HepG2 (cell line): ENCODE data around the gene NFIL3. TPM values are rescaled to one million over a fixed set of nuclear protein-coding genes. Genes with fewer than 3 reads are reported as not detected.

Experiments
- ARHGAP35 ChIP-seq: sonication (generic); formaldehyde crosslinking; IDR thresholded peaks from 2 replicates; pipeline ENCODE4 v1.9.0; 2022; ENCODE audit warnings: mild to moderate bottlenecking, inconsistent platforms, moderate library complexity, missing genetic modification reagents, borderline replicate concordance
- E2F5 ChIP-seq: sonication (generic); formaldehyde crosslinking; conservative IDR thresholded peaks from 2 replicates; pipeline ENCODE4 v1.4.0; 2020; ENCODE audit warnings: missing genetic modification reagents
- EZH2 ChIP-seq: conservative IDR thresholded peaks from 2 replicates; pipeline ENCODE4 v1.6.1; 2012; ENCODE audit warnings: mild to moderate bottlenecking, low read depth, low read length, moderate library complexity
- HMGXB3 ChIP-seq: sonication (generic); formaldehyde crosslinking; IDR thresholded peaks from 2 replicates; pipeline ENCODE4 v1.4.0; 2020; ENCODE audit warnings: missing genetic modification reagents, borderline replicate concordance
- IRF1 ChIP-seq: sonication (generic); formaldehyde crosslinking; IDR thresholded peaks from 2 replicates; pipeline ENCODE4 v1.4.0; 2020; ENCODE audit warnings: low read depth, mild to moderate bottlenecking, missing genetic modification reagents
- MXD4 ChIP-seq: IDR thresholded peaks from 2 replicates; pipeline ENCODE4 v1.6.1; 2016; ENCODE audit warnings: mild to moderate bottlenecking, missing biosample characterization, missing genetic modification reagents
- PRPF4 ChIP-seq: fragments of 200-400 bp; formaldehyde crosslinking; IDR thresholded peaks from 2 replicates; pipeline ENCODE4 v1.6.1; 2016; ENCODE audit warnings: low read length, low read depth; ENCODE audit not compliant: poor library complexity, severe bottlenecking
- RORA ChIP-seq: sonication (generic); formaldehyde crosslinking; IDR thresholded peaks from 2 replicates; pipeline ENCODE4 v1.5.0; 2020; ENCODE audit warnings: mild to moderate bottlenecking, missing genetic modification reagents, moderate library complexity
- SMC3 ChIP-seq: IDR thresholded peaks from 2 replicates; pipeline ENCODE4 v1.6.1; 2011; ENCODE audit warnings: low read length, improper control_type of control experiment
- ZFYVE20 ChIP-seq: sonication (generic); formaldehyde crosslinking; IDR thresholded peaks from 2 replicates; pipeline ENCODE4 v1.8.0; 2023; ENCODE audit warnings: low read depth, mild to moderate bottlenecking, moderate library complexity, missing genetic modification reagents, borderline replicate concordance
- ZKSCAN1 ChIP-seq: fragments of 150-350 bp; IDR thresholded peaks from 2 replicates; pipeline ENCODE4 v1.6.1; 2014; ENCODE audit warnings: low read length
- ZNF205 ChIP-seq: IDR thresholded peaks from 2 replicates; pipeline ENCODE4 v1.6.1; 2018; ENCODE audit warnings: missing biosample characterization, missing genetic modification reagents
- ZNF441 ChIP-seq: sonication (generic); formaldehyde crosslinking; IDR thresholded peaks from 2 replicates; pipeline ENCODE4 v1.7.0; 2021; ENCODE audit warnings: missing genetic modification reagents, borderline replicate concordance
- ZNF776 ChIP-seq: sonication (generic); formaldehyde crosslinking; IDR thresholded peaks from 2 replicates; pipeline ENCODE4 v1.4.0; 2020; ENCODE audit warnings: mild to moderate bottlenecking, missing genetic modification reagents
- polyA plus RNA-seq, 8 experiments: library from polyadenylated mRNA; depleted of rRNA in 3 of 8; stranded (reverse) in 7 of 8; unstranded in 1 of 8; fragments of >200 nt; fragmentation: Illumina TruSeq in 4 of 8; extraction: Trizol in 4 of 8; gene quantifications; 2 replicates each; pipeline versions ENCODE4 v1.2.1 to v1.2.3, GENCODE V29; 2011 to 2016; ENCODE audit warnings: low read depth in 4 of 8, missing spikeins in 1 of 8, mixed read lengths in 1 of 8; ENCODE audit not compliant: insufficient read depth in 1 of 8
- total RNA-seq, 5 experiments: library from RNA; depleted of rRNA; stranded (reverse); fragments of >200 nt; fragmentation: Illumina TruSeq; extraction: Trizol; gene quantifications; 2 replicates each; pipeline ENCODE4 v1.2.3, GENCODE V29; 2016; ENCODE audit warnings: low read depth in 1 of 5
- TF ChIP-seq, protein P1 (sequence below): sonication (generic); formaldehyde crosslinking; IDR thresholded peaks from 2 replicates; pipeline ENCODE4 v1.8.0; 2022; ENCODE audit warnings: mild to moderate bottlenecking, missing genetic modification reagents, borderline replicate concordance
- TF ChIP-seq, protein P2 (sequence below): IDR thresholded peaks from 2 replicates; pipeline ENCODE4 v1.6.1; 2012; ENCODE audit warnings: low read length, improper control_type of control experiment

Gene NFIL3
- total and polyA plus RNA-seq, 2 of the 13 experiments (the other 11 are each of a cell fraction or from before 2014, with no cell fraction given) = 46.6 to 54.2 TPM

GRCh38 chr9:91424403-91425176, 958 bp upstream of the NFIL3 start (continued):
- TF ChIP-seq PRPF4 (no peak), SMC3 (no peak; the same call in 1 of the 2 replicates), ZNF776 (CRISPR knock-in tag) (peak; percentile 60; the same call in 1 of the 2 replicates), IRF1 (CRISPR knock-in tag) (no peak), E2F5 (CRISPR knock-in tag) (no peak), ZNF441 (CRISPR knock-in tag) (no peak), ARHGAP35 (CRISPR knock-in tag) (no peak), RORA (CRISPR knock-in tag) (no peak), ZKSCAN1 (no peak), ZNF205 (CRISPR knock-in tag) (no peak), HMGXB3 (CRISPR knock-in tag) (no peak), MXD4 (CRISPR knock-in tag) (no peak), EZH2 (no peak), ZFYVE20 (no peak)
- TF ChIP-seq, protein P1, sequence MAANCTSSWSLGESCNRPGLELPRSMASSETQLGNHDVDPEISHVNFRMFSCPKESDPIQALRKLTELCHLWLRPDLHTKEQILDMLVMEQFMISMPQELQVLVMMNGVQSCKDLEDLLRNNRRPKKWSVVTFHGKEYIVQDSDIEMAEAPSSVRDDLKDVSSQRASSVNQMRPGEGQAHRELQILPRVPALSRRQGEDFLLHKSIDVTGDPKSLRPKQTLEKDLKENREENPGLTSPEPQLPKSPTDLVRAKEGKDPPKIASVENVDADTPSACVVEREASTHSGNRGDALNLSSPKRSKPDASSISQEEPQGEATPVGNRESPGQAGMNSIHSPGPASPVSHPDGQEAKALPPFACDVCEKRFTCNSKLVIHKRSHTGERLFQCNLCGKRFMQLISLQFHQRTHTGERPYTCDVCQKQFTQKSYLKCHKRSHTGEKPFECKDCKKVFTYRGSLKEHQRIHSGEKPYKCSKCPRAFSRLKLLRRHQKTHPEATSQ = no peak
- TF ChIP-seq, protein P2, sequence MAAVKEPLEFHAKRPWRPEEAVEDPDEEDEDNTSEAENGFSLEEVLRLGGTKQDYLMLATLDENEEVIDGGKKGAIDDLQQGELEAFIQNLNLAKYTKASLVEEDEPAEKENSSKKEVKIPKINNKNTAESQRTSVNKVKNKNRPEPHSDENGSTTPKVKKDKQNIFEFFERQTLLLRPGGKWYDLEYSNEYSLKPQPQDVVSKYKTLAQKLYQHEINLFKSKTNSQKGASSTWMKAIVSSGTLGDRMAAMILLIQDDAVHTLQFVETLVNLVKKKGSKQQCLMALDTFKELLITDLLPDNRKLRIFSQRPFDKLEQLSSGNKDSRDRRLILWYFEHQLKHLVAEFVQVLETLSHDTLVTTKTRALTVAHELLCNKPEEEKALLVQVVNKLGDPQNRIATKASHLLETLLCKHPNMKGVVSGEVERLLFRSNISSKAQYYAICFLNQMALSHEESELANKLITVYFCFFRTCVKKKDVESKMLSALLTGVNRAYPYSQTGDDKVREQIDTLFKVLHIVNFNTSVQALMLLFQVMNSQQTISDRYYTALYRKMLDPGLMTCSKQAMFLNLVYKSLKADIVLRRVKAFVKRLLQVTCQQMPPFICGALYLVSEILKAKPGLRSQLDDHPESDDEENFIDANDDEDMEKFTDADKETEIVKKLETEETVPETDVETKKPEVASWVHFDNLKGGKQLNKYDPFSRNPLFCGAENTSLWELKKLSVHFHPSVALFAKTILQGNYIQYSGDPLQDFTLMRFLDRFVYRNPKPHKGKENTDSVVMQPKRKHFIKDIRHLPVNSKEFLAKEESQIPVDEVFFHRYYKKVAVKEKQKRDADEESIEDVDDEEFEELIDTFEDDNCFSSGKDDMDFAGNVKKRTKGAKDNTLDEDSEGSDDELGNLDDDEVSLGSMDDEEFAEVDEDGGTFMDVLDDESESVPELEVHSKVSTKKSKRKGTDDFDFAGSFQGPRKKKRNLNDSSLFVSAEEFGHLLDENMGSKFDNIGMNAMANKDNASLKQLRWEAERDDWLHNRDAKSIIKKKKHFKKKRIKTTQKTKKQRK = no peak
